ENCODE data around the gene CXCL10. TPM values are rescaled to one million over a fixed set of nuclear protein-coding genes. Genes with fewer than 3 reads are reported as not detected.

The CXCL10 gene
- 1 to 10 TPM in 1 of 4 donors, under 1 TPM in 3; 0.35 to 8.9 (median 0.55) TPM for total RNA-seq

GRCh38 chr4:76023389-76023788 is at the start of gene CXCL10:
CXCL10 (minus strand) TSS chr4:76023497; CDS start chr4:76023431, 66 bp downstream.
- intact Hi-C loops (cut with DNase I) = no loop called here
- Histone ChIP-seq H3K4me1 (peaks cover 0 to 8% (median 0%) of the 10 kb centered on the region in 3 donors), H3K4me3 (no peak within 1 kb of the TSS), H3K36me3 (no peaks in the 10 kb centered on the region), H3K27ac (no peak within 1 kb of the TSS), H3K27me3 (no peaks in the 10 kb centered on the region), H3K9me3 (no peaks in the 10 kb centered on the region)
- WGBS, 2 donors = 4 to 10% methylated on average over 3 of the region's 3 CpGs
- TF ChIP-seq CTCF (IDR thresholded peaks at IDR 0.05) = no peak
- no peak for TF ChIP-seq POLR2A (IDR thresholded peaks at IDR 0.05)
- no peak for DNase-seq

- TF ChIP-seq CTCF (IDR thresholded peaks at IDR 0.05) = no peak
- no peak for TF ChIP-seq POLR2A (IDR thresholded peaks at IDR 0.05)
- no peak overlapping the region for H3K4me3 ChIP-seq
- intact Hi-C loops (cut with DNase I) = no loop called here
These were observed 49.5 kb upstream of the CXCL10 start for GRCh38 chr4:76072760-76073159.

GRCh38 chr4:76067652-76068286 is 44.5 kb upstream of the CXCL10 start:
- TF ChIP-seq CTCF (IDR thresholded peaks at IDR 0.05) = peak; percentile 37 to 80 (median 77)
- no peak for TF ChIP-seq POLR2A (IDR thresholded peaks at IDR 0.05)
- Histone ChIP-seq H3K36me3 (no peaks in the 10 kb centered on the region), H3K27ac (no peak overlapping the region), H3K9me3 (no peaks in the 10 kb centered on the region), H3K4me1 (no peaks in the 10 kb centered on the region), H3K27me3 (no peaks in the 10 kb centered on the region), H3K4me3 (no peak overlapping the region)
- no peak for DNase-seq
- 0% methylated on average over 2 of the region's 2 CpGs for WGBS, 2 donors
- intact Hi-C loops (cut with DNase I) = loop anchor here (5.0 kb wide), 1 partner anchor 70 kb away; no protein-coding TSS in a partner anchor

More at GRCh38 chr4:76072760-76073159, 49.5 kb upstream of the CXCL10 start:
- no peaks in the 10 kb centered on the region for H3K9me3 ChIP-seq
- no peak overlapping the region for H3K27ac ChIP-seq
- H3K4me1 ChIP-seq = no peaks in the 10 kb centered on the region
- H3K36me3 ChIP-seq = no peaks in the 10 kb centered on the region
- no peak for DNase-seq
- no peaks in the 10 kb centered on the region for H3K27me3 ChIP-seq
- WGBS, 2 donors = 81 to 82% methylated on average over 4 of the region's 4 CpGs

- Histone ChIP-seq H3K9me3 (no peaks in the 10 kb centered on the region), H3K4me1 (no peaks in the 10 kb centered on the region), H3K27me3 (no peaks in the 10 kb centered on the region), H3K36me3 (no peaks in the 10 kb centered on the region), H3K4me3 (no peak overlapping the region), H3K27ac (no peak overlapping the region)
- DNase-seq = no peak
- WGBS, 2 donors = 80% methylated on average over 1 of the region's 3 CpGs; no CpG with 5 or more reads in 1 of the 2 donors
- intact Hi-C loops (cut with DNase I) = loop anchor here (5.0 kb wide), 1 partner anchor 69 kb away; no protein-coding TSS in a partner anchor
- no peak for TF ChIP-seq POLR2A (IDR thresholded peaks at IDR 0.05)
- TF ChIP-seq CTCF (IDR thresholded peaks at IDR 0.05) = no peak
These were observed 43.2 kb upstream of the CXCL10 start for GRCh38 chr4:76066546-76066945.

- 54 to 61% methylated on average over 1 of the region's 1 CpG for WGBS, 2 donors
- H3K9me3 ChIP-seq = no peaks in the 10 kb centered on the region
- H3K36me3 ChIP-seq = no peaks in the 10 kb centered on the region
- intact Hi-C loops (cut with DNase I) = no loop called here
- no peaks in the 10 kb centered on the region for H3K27me3 ChIP-seq
- H3K4me3 ChIP-seq = no peak overlapping the region
- TF ChIP-seq POLR2A (IDR thresholded peaks at IDR 0.05) = no peak
- no peak for TF ChIP-seq CTCF (IDR thresholded peaks at IDR 0.05)
- no peak for DNase-seq
- H3K4me1 ChIP-seq = no peaks in the 10 kb centered on the region
- no peak overlapping the region for H3K27ac ChIP-seq
These were observed 38.7 kb upstream of the CXCL10 start for GRCh38 chr4:76061982-76062381.
